HepG2 (cell line): ENCODE data around the gene PAX4. TPM values are rescaled to one million over a fixed set of nuclear protein-coding genes. Genes with fewer than 3 reads are reported as not detected.
A peak's percentile ranks its signal among the peaks of the same experiment; 100 is the strongest.

Experiments used
- ATAC-seq: fragments of 200-7000 bp; cut with Tn5 transposase; 3 replicates; pipeline ENCODE4 v1.9.1; 2020; ENCODE audit warnings: mild to moderate bottlenecking, moderate library complexity
- BruUV-seq: library from RNA; stranded (reverse); fragments of 400-500 nt; replicated peaks from 2 replicates; lab custom pipeline; 2021; lab: Mats Ljungman, UMichigan
- CTCF ChIA-PET: fragments of 300-600 bp; formaldehyde crosslinking; extraction: SDS; loops from one replicate; lab custom pipeline; 2021; ENCODE audit warnings: low total read pairs, inconsistent platforms, low intra/inter-chr PET ratio; lab: Yijun Ruan, JAX
- POLR2A ChIA-PET: fragments of 350-600 bp; sonication (Branson Sonifier 250); formaldehyde crosslinking; loops from one replicate; lab custom pipeline; 2020; ENCODE audit warnings: antibody characterized with exemption, inconsistent platforms; lab: Yijun Ruan, JAX
- DNase-seq: peaks from one replicate; pipeline ENCODE4 v3.0.0-alpha.2; 2015; ENCODE audit warnings: low spot score
- FAIRE-seq: peaks from 3 replicates; lab custom pipeline; 2011; peaks lifted over from hg19 to GRCh38; lab: Jason Lieb, UNC
- H2AFZ ChIP-seq: one replicate; pipeline ENCODE4 v1.6.1; 2011; ENCODE audit warnings: low read length, inconsistent platforms
- H3K27ac ChIP-seq: fragments of 300-600 bp; 3 replicates; pipeline ENCODE4 v1.8.0; 2011; ENCODE audit warnings: mixed run types, mild to moderate bottlenecking, mixed read lengths, low read length, inconsistent platforms; ENCODE audit not compliant: insufficient read depth; ENCODE audit errors: extremely low read length
- H3K27me3 ChIP-seq, 2 experiments: fragments of 200-600 bp in 1 of 2; 2 replicates in 1 of 2; 3 replicates in 1 of 2; pipeline versions ENCODE4 v1.6.0 to v1.8.0; 2011; ENCODE audit warnings: low read length in 2 of 2, mild to moderate bottlenecking in 2 of 2, moderate library complexity in 2 of 2, inconsistent platforms in 1 of 2; ENCODE audit not compliant: insufficient read depth in 2 of 2, control insufficient read depth in 1 of 2
- H3K36me3 ChIP-seq, 2 experiments: fragments of 200-600 bp in 1 of 2; replicated peaks in 1 of 2; 2 replicates in 1 of 2; 3 replicates in 1 of 2; pipeline versions ENCODE4 v1.5.1 to v1.8.0; 2011; ENCODE audit warnings: low read length in 2 of 2, inconsistent platforms in 1 of 2; ENCODE audit not compliant: insufficient read depth in 2 of 2, control insufficient read depth in 1 of 2
- H3K4me1 ChIP-seq: 2 replicates; pipeline ENCODE4 v1.5.1; 2012; ENCODE audit warnings: low read length, inconsistent platforms; ENCODE audit not compliant: insufficient read depth
- H3K4me2 ChIP-seq: 2 replicates; pipeline ENCODE4 v1.6.0; 2011; ENCODE audit warnings: low read depth, low read length, inconsistent platforms
- H3K4me3 ChIP-seq, 3 experiments: fragments of 200-600 bp in 1 of 3; sonication (generic), shearing (Covaris generic) in 1 of 3; replicated peaks in 1 of 3; 2 replicates each; pipeline ENCODE4 v1.5.1; 2011 to 2016; ENCODE audit warnings: low read length in 3 of 3, inconsistent platforms in 2 of 3, low read depth in 2 of 3, mild to moderate bottlenecking in 2 of 3, control low read depth in 1 of 3, mixed read lengths in 1 of 3; ENCODE audit not compliant: insufficient read depth in 1 of 3
- H3K79me2 ChIP-seq: one replicate; pipeline ENCODE4 v1.6.1; 2011; ENCODE audit warnings: low read length, inconsistent platforms; ENCODE audit not compliant: insufficient read depth
- H3K9ac ChIP-seq: 2 replicates; pipeline ENCODE4 v1.6.0; 2011; ENCODE audit warnings: mild to moderate bottlenecking, low read depth, low read length, inconsistent platforms; ENCODE audit not compliant: insufficient read depth
- H3K9me3 ChIP-seq: 2 replicates; pipeline ENCODE4 v1.5.1; 2012; ENCODE audit warnings: mild to moderate bottlenecking, low read length
- H4K20me1 ChIP-seq: 2 replicates; pipeline ENCODE4 v1.6.0; 2011; ENCODE audit warnings: inconsistent platforms, mild to moderate bottlenecking, low read length, moderate library complexity; ENCODE audit not compliant: insufficient read depth
- ASH2L ChIP-seq: fragments of 300-600, 200-600 bp; sonication (generic); IDR thresholded peaks from 2 replicates; pipeline ENCODE4 v1.7.0; 2017; ENCODE audit warnings: low read depth, mild to moderate bottlenecking, moderate library complexity, mixed read lengths, low read length; ENCODE audit not compliant: insufficient read length
- RNF219 ChIP-seq: sonication (generic); formaldehyde crosslinking; IDR thresholded peaks from 2 replicates; pipeline ENCODE4 v1.5.0; 2020; ENCODE audit warnings: mild to moderate bottlenecking, missing genetic modification reagents
- SYNCRIP ChIP-seq: fragments of 200-400 bp; formaldehyde crosslinking; IDR thresholded peaks from 2 replicates; pipeline ENCODE4 v1.6.1; 2018; ENCODE audit warnings: mild to moderate bottlenecking, low read depth, low read length; ENCODE audit not compliant: insufficient read depth
- ZNF121 ChIP-seq: sonication (generic); formaldehyde crosslinking; IDR thresholded peaks from 2 replicates; pipeline ENCODE4 v1.5.0; 2020; ENCODE audit warnings: mild to moderate bottlenecking, missing genetic modification reagents
- ZNF550 ChIP-seq: sonication (generic); formaldehyde crosslinking; IDR thresholded peaks from 2 replicates; pipeline ENCODE4 v1.4.0; 2020; ENCODE audit warnings: mild to moderate bottlenecking, missing genetic modification reagents, borderline replicate concordance
- ZNF770 ChIP-seq: sonication (generic); formaldehyde crosslinking; IDR thresholded peaks from 2 replicates; pipeline ENCODE4 v1.5.0; 2020; ENCODE audit warnings: mild to moderate bottlenecking, missing genetic modification reagents
- WGBS: methylation state at CpG from one replicate; pipeline ENCODE4 v1.1.6; 2017; ENCODE audit warnings: low lambda C conversion rate; 5-methylcytosine and 5-hydroxymethylcytosine counted together
- in situ Hi-C: cut with HindIII; loops from 2 replicates; pipeline ENCODE4 v1.10.0; 2017; ENCODE audit warnings: low pct_unique_long_range_greater_than_20kb; ENCODE audit not compliant: extremely low pct_ligation_motif_present
- intact Hi-C: fragments of 100-400 bp; cut with micrococcal nuclease; formaldehyde crosslinking; loops from one replicate; pipeline ENCODE4 v1.10.0; 2022; ENCODE audit not compliant: unreplicated experiment
- polyA plus RNA-seq, 8 experiments: library from polyadenylated mRNA; depleted of rRNA in 3 of 8; stranded (reverse) in 7 of 8; unstranded in 1 of 8; fragments of >200 nt; fragmentation: Illumina TruSeq in 4 of 8; extraction: Trizol in 4 of 8; gene quantifications; 2 replicates each; pipeline versions ENCODE4 v1.2.1 to v1.2.3, GENCODE V29; 2011 to 2016; ENCODE audit warnings: low read depth in 4 of 8, missing spikeins in 1 of 8, mixed read lengths in 1 of 8; ENCODE audit not compliant: insufficient read depth in 1 of 8
- total RNA-seq, 5 experiments: library from RNA; depleted of rRNA; stranded (reverse); fragments of >200 nt; fragmentation: Illumina TruSeq; extraction: Trizol; gene quantifications; 2 replicates each; pipeline ENCODE4 v1.2.3, GENCODE V29; 2016; ENCODE audit warnings: low read depth in 1 of 5

The PAX4 gene
- total and polyA plus RNA-seq, 2 of the 13 experiments (the other 11 are each of a cell fraction or from before 2014, with no cell fraction given): not detected

- WGBS: 48% methylated on average over 4 of the region's 4 CpGs
- no peak overlapping the region for H2AFZ ChIP-seq
- H3K27me3 ChIP-seq: no peaks in the 10 kb centered on the region; a peak in 1 of 5 replicates
- peaks cover 68% of the 10 kb centered on the region for H3K4me1 ChIP-seq
- FAIRE-seq: no peak
- in situ Hi-C loops: loop anchor here (5.0 kb wide), 1 partner anchor 61 kb away; the partner anchor contains the start of gene FSCN3
- TF ChIP-seq RNF219 (CRISPR knock-in tag) (no peak), SYNCRIP (no peak), ZNF121 (peak; percentile 91), ZNF770 (CRISPR knock-in tag) (peak; percentile 91), ZNF550 (CRISPR knock-in tag) (no peak), ASH2L (peak; percentile 22)
- TF ChIP-seq, all 625 proteins: peak for 3
- H3K4me3 ChIP-seq: peak overlapping the region; percentile 86 to 98 (median 98)
- H4K20me1 ChIP-seq: peaks cover 44% of the 10 kb centered on the region
- peak overlapping the region; percentile 97 for H3K9ac ChIP-seq
- H3K4me2 ChIP-seq: peak overlapping the region; percentile 83
- peaks cover 1 to 23% of the 10 kb centered on the region in 2 experiments; a peak in 2 of 5 replicates for H3K36me3 ChIP-seq
- BruUV-seq: no TSS peak
- POLR2A ChIA-PET: no interaction called here
- CTCF ChIA-PET: no interaction called here
- no peak overlapping the region for H3K27ac ChIP-seq
- intact Hi-C loops: loop anchor here (10.0 kb wide), 2 partner anchors 69 to 259 kb away; partner anchors contain the start of genes ARF5, GCC1 and ZNF800
- DNase-seq (no peak), ATAC-seq (no peak)
- peaks cover 64% of the 10 kb centered on the region for H3K79me2 ChIP-seq
- H3K9me3 ChIP-seq: no peaks in the 10 kb centered on the region
Measured at GRCh38 chr7:127653396-127653795, 35.5 kb upstream of the PAX4 start.
